Ecto neural progenitor cell (in vitro differentiated cells): ENCODE measurements around the gene SPATA31E1.
"Not testable (repeated sequence)": the region's sequence is repeated elsewhere in the genome, so short reads cannot be mapped to it uniquely, and the experiment has no call there.

Source experiments
- DNase-seq: peaks from one replicate; pipeline ENCODE4 v3.0.0-alpha.2; 2018; ENCODE audit warnings: low spot score

Gene SPATA31E1

DNA sequence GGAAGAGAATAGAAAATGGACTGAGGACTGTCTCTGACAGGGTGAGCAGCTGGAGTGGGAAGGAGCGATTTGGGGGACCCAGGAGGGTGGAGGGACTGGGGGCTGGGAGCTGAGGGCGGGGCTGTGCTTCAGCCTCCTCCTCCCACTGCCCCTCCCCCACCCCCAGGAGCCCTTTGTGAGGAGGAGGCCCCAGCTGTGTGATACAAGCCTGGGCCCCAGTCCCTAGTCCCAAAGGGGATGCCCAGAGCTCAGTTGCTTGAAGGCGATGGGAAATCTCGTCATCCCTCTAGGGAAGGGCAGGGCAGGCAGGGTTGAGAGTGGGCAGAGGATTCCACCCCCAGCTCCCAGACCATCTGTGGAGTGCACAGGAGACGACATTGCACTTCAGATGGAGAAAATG lies at the start of gene SPATA31E1:
SPATA31E1 (plus strand) TSS at position 251 of the 400 bp plus-strand sequence; CDS start at position 266, 15 bp downstream.
- DNase-seq, result peak; percentile 42

DNA sequence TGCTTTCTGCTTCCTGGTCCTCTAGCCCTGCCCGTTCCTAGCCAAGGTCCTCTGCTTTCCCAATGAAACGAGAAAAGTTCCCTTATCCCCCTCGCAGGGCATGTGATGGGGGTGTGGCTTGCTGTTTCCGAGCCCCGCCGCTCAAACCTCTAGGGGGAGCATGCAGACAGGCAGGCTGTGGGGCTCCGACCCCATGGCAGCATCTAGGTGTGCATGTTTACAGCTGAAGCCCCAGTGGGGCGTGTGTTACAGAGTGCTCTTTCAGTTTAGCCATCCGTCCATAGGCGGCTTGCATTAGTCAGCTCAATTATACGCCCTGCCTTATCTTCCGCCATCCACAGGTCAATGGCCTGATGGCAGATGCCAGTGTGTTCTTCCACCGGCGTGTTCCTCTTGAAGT lies 48.3 kb upstream of the SPATA31E1 start:
- DNase-seq, result peak; percentile 74

DNA sequence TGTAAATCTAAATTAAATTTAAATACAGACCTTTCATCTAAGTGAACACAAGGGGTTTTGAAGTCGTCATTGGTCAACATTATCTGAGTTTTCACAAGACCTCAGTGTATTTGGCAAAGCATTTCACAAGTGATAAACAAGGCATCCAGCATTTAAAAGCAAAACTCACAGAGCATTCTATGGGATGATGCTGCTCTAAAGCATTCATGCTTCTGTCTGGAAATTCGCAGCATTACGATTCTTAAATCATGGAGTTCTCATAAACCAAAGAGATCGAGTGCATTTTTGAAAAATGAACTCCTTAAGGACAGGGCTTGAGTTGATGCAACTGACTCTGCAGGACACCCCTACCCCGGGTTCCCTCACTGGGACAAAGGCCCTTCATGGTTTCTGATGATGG lies 46.1 kb upstream of the SPATA31E1 start:
- DNase-seq, result no peak

DNA sequence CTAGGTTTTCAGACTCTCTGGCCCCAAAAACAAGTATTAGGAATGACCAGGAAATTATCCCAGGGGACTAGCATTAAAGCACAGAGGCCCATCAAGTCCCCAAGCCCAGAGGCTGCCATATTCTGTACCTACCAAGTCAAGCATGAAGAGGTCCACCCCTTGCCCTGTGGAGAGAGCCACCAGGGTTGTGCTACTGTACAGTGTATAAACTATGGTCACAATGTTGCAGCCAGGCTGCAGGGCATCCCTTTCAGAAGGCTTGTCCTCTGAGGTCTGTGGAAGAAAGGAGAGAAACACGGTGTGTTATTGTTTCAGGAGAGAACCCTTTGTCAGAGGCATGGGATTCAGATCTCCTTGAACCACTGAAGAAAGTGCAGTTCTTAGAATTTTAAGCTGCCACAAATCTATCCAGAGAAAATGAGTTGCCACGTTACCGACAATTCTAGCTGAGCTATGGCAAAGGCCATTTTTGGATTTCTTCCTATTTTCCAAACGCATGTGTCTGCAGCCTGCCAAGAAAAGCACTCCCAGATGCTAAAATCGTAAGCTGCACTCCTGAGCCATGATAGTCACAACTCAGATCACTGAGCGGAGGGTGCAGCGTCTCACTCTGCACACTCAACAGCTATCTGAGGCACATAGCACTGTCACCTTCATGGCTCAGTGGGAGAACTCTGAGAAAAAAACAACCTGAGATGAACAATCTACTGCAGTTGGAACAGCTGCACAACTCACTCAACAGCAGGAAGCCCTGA lies 45.5 kb upstream of the SPATA31E1 start:
- DNase-seq, result no peak

DNA sequence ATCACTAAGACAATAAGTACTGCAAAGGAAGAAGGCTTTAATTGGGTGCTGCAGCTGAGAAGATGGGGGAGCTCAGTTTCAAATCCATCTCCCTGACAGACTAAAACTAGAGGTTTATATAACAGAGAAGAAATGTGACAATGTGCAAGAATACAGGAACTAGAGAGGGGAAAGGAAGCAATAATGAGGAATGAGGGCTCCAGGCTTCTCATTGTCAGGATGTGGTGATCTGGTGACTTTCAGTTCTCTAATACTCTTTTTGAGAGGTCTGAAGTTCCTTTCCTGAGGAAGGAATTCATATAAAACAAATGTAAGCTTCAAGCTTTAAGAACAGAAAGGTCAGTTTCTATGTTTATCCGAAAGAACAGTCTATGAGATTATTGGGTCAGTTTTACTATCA lies 42.5 kb upstream of the SPATA31E1 start:
- DNase-seq, result no peak

DNA sequence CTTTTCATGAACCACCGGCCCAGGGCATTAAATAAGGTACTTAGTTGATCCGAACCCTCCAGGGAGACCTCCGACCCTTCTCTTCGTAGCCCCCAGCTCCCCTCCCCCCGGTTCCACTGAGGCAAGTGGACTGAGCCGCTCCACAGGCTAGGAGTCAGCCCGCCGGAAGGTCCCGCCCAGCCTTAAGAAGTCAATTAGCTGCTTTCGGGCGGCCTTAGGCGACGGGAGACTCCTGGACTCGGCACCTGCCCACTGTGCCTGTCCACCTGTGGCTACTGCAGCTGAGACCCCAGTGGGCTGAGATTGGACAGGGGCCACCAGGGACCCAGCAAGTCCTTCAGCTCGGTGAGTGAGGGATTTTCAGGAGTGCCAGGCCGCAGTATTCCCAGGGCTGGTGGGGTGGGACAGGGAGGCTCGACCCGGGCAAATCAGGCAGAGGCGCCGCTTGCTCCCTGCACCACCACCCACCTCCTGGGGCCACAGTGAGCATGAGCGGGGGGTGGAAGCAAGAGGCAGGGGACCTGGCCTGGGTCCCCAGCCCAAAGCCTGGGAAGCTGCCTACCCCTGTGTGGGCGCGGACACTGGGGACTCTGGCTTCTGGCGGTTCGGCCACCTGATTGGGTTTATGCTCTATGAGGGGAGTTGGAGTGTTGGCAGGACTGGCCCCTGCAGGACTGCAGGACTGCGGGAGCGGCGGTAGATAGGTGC lies 39.6 kb upstream of the SPATA31E1 start:
- no peak for DNase-seq

DNA sequence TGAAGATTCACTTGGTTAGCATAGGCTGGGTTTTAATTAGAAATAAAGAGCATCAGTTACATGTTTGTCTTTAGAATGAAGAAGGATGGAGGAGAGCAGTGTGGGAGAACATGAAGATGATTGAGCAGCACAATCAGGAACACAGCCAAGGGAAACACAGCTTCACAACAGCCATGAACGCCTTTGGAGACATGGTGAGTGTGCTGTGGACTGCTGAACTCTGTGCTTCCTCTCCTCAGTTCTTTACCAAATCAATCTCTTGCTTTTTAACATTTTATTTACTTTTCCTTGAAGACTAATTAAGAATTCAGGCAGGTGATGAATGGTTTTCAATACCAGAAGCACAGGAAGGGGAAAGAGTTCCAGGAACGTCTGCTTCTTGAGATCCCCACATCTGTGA lies 38.2 kb upstream of the SPATA31E1 start:
- no peak for DNase-seq

DNA sequence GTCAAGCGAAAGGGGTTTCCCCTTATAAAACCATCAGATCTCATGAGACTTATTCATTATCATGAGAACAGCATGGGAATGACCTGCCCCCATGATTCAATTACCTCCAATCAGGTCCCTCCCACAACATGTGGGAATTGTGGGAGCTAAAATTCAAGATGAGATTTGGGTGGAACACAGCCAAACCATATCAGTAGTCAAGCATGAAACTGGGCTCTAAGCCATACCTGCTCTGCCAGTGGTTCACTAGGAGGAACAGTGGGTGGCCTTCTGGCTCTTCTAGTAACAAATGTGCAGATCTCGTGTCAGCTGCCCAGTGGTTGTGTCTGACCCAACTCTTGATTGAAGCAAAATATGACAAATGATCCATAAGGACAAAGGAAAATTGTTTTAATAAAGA lies 34.9 kb upstream of the SPATA31E1 start:
- DNase-seq, result not testable (repeated sequence)

DNA sequence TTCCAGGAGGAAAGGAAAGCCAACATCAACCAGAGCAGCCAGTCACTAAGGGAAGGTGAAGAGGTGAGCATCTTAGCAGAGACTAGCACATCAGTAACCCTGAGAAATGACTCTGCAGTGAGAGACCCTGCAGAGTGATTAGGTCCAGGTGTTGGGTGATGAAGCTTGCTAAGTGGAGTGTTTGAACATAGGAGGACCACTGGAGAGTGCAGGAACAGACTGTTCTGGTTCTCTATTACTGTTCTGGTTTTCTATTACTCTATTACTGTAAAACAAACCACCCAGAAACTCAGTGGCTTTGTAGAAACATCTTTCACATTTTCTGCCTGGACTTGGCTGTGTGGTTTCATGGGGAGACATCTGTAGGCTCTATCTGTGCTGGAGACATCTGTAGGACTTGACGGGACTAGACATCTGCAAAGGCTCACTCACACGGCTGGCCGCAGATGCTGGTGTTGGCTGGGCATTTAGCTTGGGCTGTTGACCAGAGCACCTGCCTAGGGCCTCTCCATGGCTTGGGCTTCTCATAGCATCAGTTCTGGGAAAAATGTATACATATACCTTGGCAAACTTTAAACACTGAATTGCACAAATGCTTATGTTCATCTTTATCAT lies 33.4 kb upstream of the SPATA31E1 start:
- DNase-seq, result no peak

DNA sequence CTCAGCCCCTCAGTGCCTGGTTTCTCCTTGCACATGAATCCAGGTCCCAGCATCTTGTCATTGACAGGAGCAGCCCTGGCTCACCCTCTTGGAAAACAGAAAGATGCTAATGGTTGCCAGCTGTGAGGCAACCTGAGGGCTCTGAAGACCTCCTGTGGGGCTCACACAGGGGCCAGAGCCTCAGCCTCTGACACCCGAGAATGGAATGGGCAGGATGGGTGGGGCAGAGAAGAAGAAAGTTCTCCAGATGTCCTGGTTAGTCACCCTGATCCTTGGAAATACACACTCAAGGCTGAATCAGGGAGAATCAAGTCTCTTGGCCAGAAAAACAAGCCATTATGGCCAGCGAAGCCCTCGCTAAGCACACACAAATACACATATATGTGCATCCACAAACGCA lies 32.3 kb upstream of the SPATA31E1 start:
- DNase-seq, result no peak

DNA sequence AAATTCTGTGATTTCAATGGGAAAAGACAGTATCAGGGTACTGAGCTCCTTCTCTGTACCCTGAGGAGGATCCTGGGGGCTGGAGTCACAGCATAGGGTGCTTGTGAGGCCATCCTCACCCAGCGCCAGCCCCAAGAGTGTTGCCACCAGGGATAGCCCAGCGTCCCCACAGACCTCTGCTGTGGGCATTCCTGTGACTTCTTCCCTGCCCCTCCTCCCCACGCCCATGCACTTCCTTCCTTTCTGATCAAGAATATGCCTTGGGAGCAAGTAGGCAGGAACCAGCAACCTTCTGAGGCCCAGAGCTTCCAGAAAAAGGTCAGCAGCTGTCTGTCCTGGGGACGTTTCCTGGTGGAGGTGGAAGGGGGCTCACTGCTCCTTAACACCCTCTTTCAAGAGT lies 31.5 kb upstream of the SPATA31E1 start:
- DNase-seq, result not testable (repeated sequence)

DNA sequence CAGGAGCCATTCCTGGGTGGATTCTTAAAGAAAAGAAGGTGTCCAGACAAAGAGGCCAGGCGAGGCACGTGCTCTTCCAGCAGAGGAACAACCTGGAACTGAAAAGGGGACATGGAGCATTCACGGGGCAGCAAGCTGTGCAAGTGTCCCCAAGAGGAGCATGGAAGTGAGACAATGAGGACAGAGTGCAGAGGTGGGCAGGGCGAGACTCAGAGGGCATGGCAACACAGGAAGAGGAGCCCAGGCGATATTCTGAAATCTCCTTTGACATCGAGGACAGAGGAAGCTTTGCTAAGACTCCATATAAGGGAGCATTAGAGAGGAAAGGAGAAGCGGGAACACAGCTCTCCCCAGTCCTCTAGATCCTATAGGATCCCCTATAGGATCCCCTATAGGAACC lies 29.4 kb upstream of the SPATA31E1 start:
- no peak for DNase-seq

DNA sequence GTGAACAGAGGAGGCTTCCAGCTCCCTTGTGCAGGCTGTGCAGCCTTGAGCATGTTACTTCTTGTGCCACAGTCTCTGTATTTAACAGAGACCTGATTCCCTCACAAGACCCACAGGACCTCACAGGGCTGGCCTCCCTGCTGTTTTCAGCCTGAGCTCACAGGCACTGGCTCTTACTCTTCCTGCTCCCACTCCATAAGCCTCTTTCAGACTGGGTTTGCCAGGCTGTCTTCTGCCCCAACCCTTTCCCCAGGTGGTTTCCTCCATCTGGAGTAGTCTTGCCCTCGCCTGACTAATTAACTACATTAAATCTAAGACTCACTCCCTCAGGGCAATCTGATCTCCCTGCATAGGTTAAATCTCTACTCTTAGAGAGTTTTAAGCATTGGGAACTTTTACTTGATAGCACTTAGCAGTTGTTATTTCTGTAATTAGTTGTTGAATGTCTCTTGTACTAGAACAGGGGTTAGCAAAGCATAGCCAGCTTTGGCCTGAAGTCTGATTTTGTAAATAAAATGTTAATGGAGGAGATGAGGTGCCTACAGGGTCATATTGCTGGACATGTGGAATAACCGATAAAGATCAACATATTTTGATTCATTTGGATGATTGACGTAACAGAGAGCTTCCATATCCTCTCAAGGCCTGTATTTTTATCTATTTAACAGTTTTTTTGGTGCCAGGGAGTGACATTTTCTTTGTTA lies 28.6 kb upstream of the SPATA31E1 start:
- DNase-seq, result no peak

DNA sequence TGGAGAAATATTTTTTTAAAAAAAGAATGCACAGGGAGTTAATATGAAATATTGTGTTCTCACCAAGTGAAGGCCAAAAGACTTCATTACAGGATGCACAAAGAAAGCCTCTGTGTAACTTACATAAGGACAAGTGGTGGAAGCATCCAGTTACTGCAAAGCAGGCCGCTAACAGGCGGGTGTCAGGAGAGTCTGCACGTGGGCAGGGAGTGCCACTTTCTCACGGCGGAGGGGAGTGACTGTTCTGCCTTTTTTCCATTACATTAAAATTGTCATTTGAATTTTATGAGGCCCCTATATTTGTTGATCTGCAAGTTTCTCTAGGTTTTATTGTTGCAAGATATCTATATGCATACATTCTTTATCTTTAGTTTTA lies 28.1 kb upstream of the SPATA31E1 start:
- no peak for DNase-seq

DNA sequence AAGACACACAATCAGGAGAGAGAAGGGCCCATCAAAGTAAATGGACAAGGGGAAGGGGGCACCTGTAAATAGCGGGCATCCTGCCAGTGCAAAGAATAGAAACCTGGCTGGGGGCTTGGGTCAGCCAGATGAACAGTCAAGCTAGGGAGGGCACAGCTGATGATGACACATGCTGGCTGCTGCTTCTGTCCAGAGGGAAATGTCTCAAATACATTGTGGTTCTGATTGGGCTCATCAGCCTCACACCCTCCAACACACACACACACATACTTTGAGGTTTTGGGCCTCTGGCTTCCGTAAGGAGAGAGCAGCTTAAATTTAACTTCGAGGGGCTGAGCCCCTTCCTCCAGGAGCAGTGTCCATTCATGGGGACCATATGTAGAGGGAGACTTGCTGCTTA lies 27.6 kb upstream of the SPATA31E1 start:
- no peak for DNase-seq

DNA sequence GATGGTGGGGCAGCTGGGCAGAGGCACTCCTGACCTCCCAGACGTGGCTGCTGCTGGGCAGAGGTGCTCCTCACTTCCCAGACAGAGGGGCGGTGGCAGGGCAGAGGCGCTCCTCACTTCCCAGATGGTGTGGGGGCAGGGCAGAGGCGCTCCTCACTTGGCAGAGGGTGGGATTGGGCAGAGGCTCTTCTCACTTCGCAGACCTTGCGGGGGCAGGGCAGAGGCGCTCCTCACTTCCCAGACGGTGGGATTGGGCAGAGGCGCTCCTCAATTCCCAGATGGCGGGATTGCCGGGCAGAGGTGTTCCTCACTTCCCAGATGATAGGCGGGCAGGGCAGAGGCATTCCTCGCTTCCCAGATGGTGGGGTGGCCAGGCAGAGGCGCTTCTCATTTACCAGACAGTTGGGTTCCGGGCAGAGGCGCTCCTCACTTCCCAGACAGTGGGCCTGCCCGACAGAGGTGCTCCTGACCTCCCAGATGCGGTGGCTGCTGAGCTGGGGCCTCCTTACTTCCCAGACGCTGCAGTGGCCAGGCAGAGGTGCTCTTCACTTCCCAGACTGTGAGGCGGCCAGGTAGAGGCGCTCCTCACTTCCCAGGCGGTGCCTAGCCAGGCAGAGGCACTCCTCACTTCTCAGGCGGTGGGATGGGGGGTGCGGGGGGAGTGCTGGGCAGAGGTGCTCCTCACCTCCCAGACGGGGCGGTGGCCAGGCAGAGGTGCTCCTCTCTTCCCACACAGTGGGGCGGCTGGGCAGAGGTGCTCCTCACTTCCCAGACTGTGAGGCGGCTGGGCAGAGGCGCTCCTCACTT lies 25.3 kb upstream of the SPATA31E1 start:
- no peak for DNase-seq

DNA sequence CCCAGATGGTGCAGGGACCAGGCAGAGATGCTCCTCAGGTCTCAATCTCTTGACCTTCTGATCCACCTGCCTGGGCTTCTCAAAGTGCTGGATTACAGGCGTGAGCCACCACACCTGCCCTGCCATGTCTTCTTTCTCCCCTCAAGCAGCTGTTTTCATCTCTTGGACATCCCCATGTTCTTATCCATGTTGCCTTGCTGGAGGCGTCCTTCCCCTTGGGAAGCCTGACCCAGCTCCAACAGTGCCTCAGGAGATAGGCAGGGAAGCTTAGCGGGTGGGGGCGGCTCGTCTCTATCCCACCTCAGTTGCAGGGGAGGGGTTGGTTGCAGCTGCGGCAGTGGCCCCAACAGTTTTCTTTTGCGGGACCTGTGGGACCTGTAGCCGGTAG lies 24.7 kb upstream of the SPATA31E1 start:
- DNase-seq, result no peak

DNA sequence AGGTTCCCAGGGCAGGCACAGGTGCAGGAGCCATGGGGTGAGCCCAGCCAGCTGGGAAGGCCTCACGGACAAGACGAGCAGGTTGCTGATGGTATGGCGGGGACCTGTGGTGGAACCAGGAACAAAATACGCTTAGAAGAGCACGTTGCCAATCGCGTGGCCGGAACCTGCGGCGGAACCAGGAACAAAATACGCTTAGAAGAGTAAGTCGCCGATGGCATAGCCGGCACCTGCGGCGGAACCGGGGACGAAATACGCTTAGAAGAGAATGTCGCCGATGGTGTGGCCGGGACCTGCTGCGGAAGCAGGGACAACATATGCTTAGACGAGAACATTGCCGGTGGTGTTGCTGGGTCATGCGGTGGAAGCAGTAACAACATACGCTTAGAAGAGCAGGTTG lies 23.5 kb upstream of the SPATA31E1 start:
- DNase-seq, result no peak

DNA sequence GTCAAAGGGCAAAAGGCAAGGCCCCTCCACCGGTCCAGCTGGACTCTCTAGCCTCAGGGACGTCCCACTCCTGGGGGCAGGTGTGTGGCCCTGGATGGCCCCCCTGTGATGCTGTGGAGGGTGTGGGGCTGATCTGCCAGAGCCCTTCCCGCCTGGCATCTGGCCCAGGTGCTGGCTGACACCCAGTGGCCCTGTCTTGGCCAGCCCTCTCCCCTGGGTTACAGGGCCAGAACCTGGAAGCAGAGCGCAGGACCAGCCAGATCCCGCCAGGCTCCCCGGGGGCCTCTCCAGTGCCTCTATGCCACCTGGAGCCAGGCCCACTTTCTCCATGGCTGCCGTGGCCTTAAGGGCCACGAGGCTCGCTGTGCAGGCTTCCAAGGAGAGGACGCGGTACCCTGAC lies 22.9 kb upstream of the SPATA31E1 start:
- no peak for DNase-seq

DNA sequence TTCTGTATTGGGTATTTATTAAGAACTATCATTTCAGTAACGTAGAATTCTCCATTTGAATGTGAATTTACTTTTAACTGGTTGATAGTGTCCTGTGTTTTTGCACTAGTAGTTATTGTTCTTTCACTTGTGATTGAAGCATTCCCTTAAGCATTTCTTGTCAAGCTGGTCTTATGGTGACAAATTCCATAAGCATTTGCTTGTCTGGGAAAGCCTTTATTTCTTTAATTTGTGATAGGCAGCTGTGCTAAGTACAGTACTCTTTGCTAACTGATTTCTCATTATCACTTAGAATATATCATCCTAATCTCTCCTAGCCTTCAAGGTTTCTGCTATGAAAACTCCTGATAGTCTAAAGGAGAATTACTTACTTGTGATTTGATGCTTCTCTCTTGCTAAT lies 21.3 kb upstream of the SPATA31E1 start:
- DNase-seq, result no peak

DNA sequence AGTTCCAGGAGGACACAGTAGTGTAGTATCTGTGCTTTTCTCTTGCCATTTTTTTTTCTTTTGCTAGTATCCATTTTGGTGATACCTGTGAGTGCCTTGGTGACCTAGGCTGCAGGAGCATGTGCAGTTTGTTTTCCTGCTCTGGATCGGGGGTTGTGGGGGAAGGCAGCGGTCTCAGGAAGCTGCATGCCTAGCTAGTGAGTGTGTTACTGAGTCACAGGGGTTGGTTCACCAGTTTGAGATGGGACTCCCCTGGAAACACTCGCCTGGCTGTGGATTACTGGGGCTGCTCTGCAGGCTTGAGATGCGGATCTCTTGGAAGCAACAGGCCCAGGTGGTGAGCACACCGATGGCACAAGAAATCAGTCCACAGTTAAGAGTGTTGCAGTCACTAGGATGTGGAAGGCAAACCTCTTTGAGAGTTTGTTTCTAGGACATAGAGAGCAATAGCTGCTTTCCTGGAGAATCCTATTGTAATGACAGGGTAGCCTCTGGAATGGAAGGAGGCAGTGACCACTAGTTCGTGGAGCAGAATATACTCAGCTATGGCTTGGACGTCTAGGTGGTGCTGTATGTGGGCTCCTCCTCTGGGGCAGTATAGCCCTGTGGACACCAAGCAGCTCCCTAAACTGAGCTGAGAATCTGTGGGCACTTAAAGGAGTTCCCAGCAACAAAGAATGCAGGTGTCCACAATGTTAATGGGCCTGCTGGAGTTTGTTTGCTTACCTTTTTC lies 20.0 kb upstream of the SPATA31E1 start:
- no peak for DNase-seq
